GM12872 (cell line): Measurements from ENCODE around the gene TPO.

Source experiments
- CTCF ChIP-seq: IDR thresholded peaks from 3 replicates; pipeline ENCODE4 v1.5.1; 2011; ENCODE audit warnings: low read depth, mild to moderate bottlenecking, low read length, moderate library complexity; ENCODE audit not compliant: insufficient read depth

Gene TPO

GRCh38 chr2:1451422-1451821 is 38.2 kb downstream of the TPO start:
- no peak for TF ChIP-seq CTCF

GRCh38 chr2:1453561-1453960 is 40.3 kb downstream of the TPO start:
- no peak for TF ChIP-seq CTCF

- no peak for TF ChIP-seq CTCF
These were observed 41.1 kb downstream of the TPO start for GRCh38 chr2:1454346-1454745.

- no peak for TF ChIP-seq CTCF
These were observed 42.2 kb downstream of the TPO start for GRCh38 chr2:1455466-1455865.

GRCh38 chr2:1458432-1458831 is 45.2 kb downstream of the TPO start:
- no peak for TF ChIP-seq CTCF

- TF ChIP-seq CTCF = no peak
These were observed 46.5 kb downstream of the TPO start for GRCh38 chr2:1459727-1460126.

GRCh38 chr2:1460851-1461418 is 47.7 kb downstream of the TPO start:
- TF ChIP-seq CTCF = no peak
